Measurements from ENCODE around the gene FIGN. TPM values are rescaled to one million over a fixed set of nuclear protein-coding genes. Genes with fewer than 3 reads are reported as not detected.

FIGN gene
- total and polyA plus RNA-seq, 5 donors, result 2.7 to 13.8 (median 9.8) TPM

- WGBS, result 92% methylated on average over 3 of the region's 3 CpGs
- intact Hi-C loops (cut with DNase I), result no loop called here
- H3K27ac ChIP-seq (ENCODE audit: low read length), result no peak overlapping the region
- DNase-seq (no peak), ATAC-seq (no peak)
- peaks cover 2% of the 10 kb centered on the region for H3K4me1 ChIP-seq (ENCODE audit: control insufficient read depth, insufficient read depth, low read length)
- H3K4me3 ChIP-seq (ENCODE audit: low read length), result no peak overlapping the region
- H3K27me3 ChIP-seq (ENCODE audit: control insufficient read depth, insufficient read depth), result no peaks in the 10 kb centered on the region
- H3K9me3 ChIP-seq (ENCODE audit: control insufficient read depth, low read length), result no peaks in the 10 kb centered on the region
Measured at GRCh38 chr2:163723348-163723747, 12.5 kb downstream of the FIGN start.

- intact Hi-C loops (cut with DNase I), result no loop called here
- ATAC-seq (peak in 1 of 2 donors; percentile 32), DNase-seq (no peak)
- Histone ChIP-seq H3K27ac (ENCODE audit: low read length) (no peak overlapping the region), H3K9me3 (ENCODE audit: control insufficient read depth, low read length) (no peaks in the 10 kb centered on the region), H3K4me3 (ENCODE audit: low read length) (no peak overlapping the region), H3K4me1 (ENCODE audit: control insufficient read depth, insufficient read depth, low read length) (peaks cover 6% of the 10 kb centered on the region), H3K27me3 (ENCODE audit: control insufficient read depth, insufficient read depth) (no peaks in the 10 kb centered on the region)
- 40% methylated on average over 2 of the region's 2 CpGs for WGBS
Measured at GRCh38 chr2:163719331-163719730, 16.5 kb downstream of the FIGN start.

GRCh38 chr2:163717993-163718680 lies 17.7 kb downstream of the FIGN start:
- H3K27me3 ChIP-seq (ENCODE audit: control insufficient read depth, insufficient read depth), result no peaks in the 10 kb centered on the region
- peak overlapping the region; percentile 30 for H3K27ac ChIP-seq (ENCODE audit: low read length)
- DNase-seq (peak in 1 of 3 donors; percentile 40), ATAC-seq (peak; percentile 76 to 93)
- H3K9me3 ChIP-seq (ENCODE audit: control insufficient read depth, low read length), result no peaks in the 10 kb centered on the region
- 23% methylated on average over 2 of the region's 2 CpGs for WGBS
- no peak overlapping the region for H3K4me3 ChIP-seq (ENCODE audit: low read length)
- intact Hi-C loops (cut with DNase I), result no loop called here
- H3K4me1 ChIP-seq (ENCODE audit: control insufficient read depth, insufficient read depth, low read length), result peaks cover 9% of the 10 kb centered on the region

- no peak overlapping the region for H3K4me3 ChIP-seq (ENCODE audit: low read length)
Measured at GRCh38 chr2:163717515-163717914, 18.3 kb downstream of the FIGN start.

GRCh38 chr2:163716101-163716500 lies 19.7 kb downstream of the FIGN start:
- intact Hi-C loops (cut with DNase I), result no loop called here
- H3K27ac ChIP-seq (ENCODE audit: low read length), result no peak overlapping the region
- no peak overlapping the region for H3K4me3 ChIP-seq (ENCODE audit: low read length)
- ATAC-seq (no peak), DNase-seq (no peak)
- H3K9me3 ChIP-seq (ENCODE audit: control insufficient read depth, low read length), result no peaks in the 10 kb centered on the region
- whole genome bisulfite sequencing, result 87% methylated on average over 2 of the region's 2 CpGs
- peaks cover 9% of the 10 kb centered on the region for H3K4me1 ChIP-seq (ENCODE audit: control insufficient read depth, insufficient read depth, low read length)
- H3K27me3 ChIP-seq (ENCODE audit: control insufficient read depth, insufficient read depth), result no peaks in the 10 kb centered on the region

More at GRCh38 chr2:163717515-163717914, 18.3 kb downstream of the FIGN start:
- Histone ChIP-seq H3K4me1 (ENCODE audit: control insufficient read depth, insufficient read depth, low read length) (peaks cover 9% of the 10 kb centered on the region), H3K9me3 (ENCODE audit: control insufficient read depth, low read length) (no peaks in the 10 kb centered on the region), H3K27ac (ENCODE audit: low read length) (no peak overlapping the region), H3K27me3 (ENCODE audit: control insufficient read depth, insufficient read depth) (no peaks in the 10 kb centered on the region)
- no peak for DNase-seq
- intact Hi-C loops (cut with DNase I), result no loop called here
- ATAC-seq, result no peak
- 37% methylated on average over 5 of the region's 5 CpGs for WGBS

DNA sequence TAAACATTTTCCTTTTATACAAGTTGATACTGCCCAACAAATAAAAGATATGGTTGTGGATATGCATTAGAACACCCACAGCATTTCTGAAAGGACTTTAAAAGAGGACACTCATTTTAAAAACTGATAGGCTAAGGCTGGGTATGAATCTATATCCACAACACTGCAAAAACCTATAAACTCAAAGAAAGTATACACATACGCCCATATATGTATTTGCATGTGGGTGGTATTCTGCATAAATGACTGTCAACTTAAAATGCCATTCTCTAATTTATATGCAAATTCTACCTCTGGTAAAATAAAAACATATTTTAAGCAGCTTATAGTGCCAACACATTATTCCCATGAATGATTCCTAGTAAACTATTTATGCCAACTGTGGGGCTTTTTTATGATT lies 20.1 kb downstream of the FIGN start:
- H3K4me1 ChIP-seq (ENCODE audit: control insufficient read depth, insufficient read depth, low read length), result peaks cover 9% of the 10 kb centered on the region
- intact Hi-C loops (cut with DNase I), result no loop called here
- DNase-seq, result no peak

GRCh38 chr2:163715199-163715598 lies 20.6 kb downstream of the FIGN start:
- Histone ChIP-seq H3K9me3 (ENCODE audit: control insufficient read depth, low read length) (no peaks in the 10 kb centered on the region), H3K4me3 (ENCODE audit: low read length) (no peak overlapping the region), H3K27ac (ENCODE audit: low read length) (no peak overlapping the region), H3K27me3 (ENCODE audit: control insufficient read depth, insufficient read depth) (no peaks in the 10 kb centered on the region), H3K4me1 (ENCODE audit: control insufficient read depth, insufficient read depth, low read length) (peaks cover 9% of the 10 kb centered on the region)
- intact Hi-C loops (cut with DNase I), result no loop called here
- WGBS, result 76% methylated on average over 8 of the region's 8 CpGs
- DNase-seq (no peak), ATAC-seq (no peak)

More for the DNA sequence above, 20.1 kb downstream of the FIGN start:
- 92% methylated on average over 1 of the region's 1 CpG for WGBS
- Histone ChIP-seq H3K9me3 (ENCODE audit: control insufficient read depth, low read length) (no peaks in the 10 kb centered on the region), H3K4me3 (ENCODE audit: low read length) (no peak overlapping the region), H3K27me3 (ENCODE audit: control insufficient read depth, insufficient read depth) (no peaks in the 10 kb centered on the region), H3K27ac (ENCODE audit: low read length) (no peak overlapping the region)
- no peak for ATAC-seq

- intact Hi-C loops (cut with DNase I), result no loop called here
- DNase-seq (peak in 1 of 3 donors; percentile 43), ATAC-seq (no peak)
- no peak overlapping the region for H3K4me3 ChIP-seq (ENCODE audit: low read length)
- peak overlapping the region; percentile 17 for H3K27ac ChIP-seq (ENCODE audit: low read length)
- no peaks in the 10 kb centered on the region for H3K9me3 ChIP-seq (ENCODE audit: control insufficient read depth, low read length)
- WGBS, result 56% methylated on average over 7 of the region's 7 CpGs
- no peaks in the 10 kb centered on the region for H3K27me3 ChIP-seq (ENCODE audit: control insufficient read depth, insufficient read depth)
- peaks cover 10% of the 10 kb centered on the region for H3K4me1 ChIP-seq (ENCODE audit: control insufficient read depth, insufficient read depth, low read length)
Measured at GRCh38 chr2:163713534-163714311, 22.1 kb downstream of the FIGN start.

DNA sequence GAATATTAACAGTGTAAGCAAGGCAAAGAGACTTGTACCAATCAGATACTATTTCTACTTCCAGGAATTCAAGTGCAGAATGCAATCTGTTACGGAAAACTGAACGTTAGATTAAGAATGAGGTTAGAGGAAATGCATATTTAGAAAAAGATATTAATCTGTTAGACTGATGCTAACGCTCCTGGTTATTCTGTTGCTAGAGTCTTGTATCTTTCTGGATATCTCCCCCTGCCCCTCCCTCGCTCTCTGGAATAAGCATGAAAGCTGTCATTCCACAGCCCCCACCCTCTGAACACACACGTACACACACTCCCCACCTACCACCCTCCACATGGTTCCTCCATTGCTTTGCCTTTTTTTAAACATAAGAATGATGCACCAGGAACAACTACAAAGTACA lies 24.1 kb downstream of the FIGN start:
- Histone ChIP-seq H3K27me3 (ENCODE audit: control insufficient read depth, insufficient read depth) (no peaks in the 10 kb centered on the region), H3K27ac (ENCODE audit: low read length) (no peak overlapping the region), H3K4me1 (ENCODE audit: control insufficient read depth, insufficient read depth, low read length) (peaks cover 10% of the 10 kb centered on the region), H3K9me3 (ENCODE audit: control insufficient read depth, low read length) (no peaks in the 10 kb centered on the region), H3K4me3 (ENCODE audit: low read length) (no peak overlapping the region)
- no peak for ATAC-seq
- WGBS, result 30% methylated on average over 5 of the region's 5 CpGs
- intact Hi-C loops (cut with DNase I), result no loop called here
- DNase-seq, result no peak

GRCh38 chr2:163711258-163711657 lies 24.6 kb downstream of the FIGN start:
- WGBS, result 46% methylated on average over 4 of the region's 4 CpGs
- peaks cover 10% of the 10 kb centered on the region for H3K4me1 ChIP-seq (ENCODE audit: control insufficient read depth, insufficient read depth, low read length)
- H3K27ac ChIP-seq (ENCODE audit: low read length), result no peak overlapping the region
- ATAC-seq (no peak), DNase-seq (no peak)
- no peak overlapping the region for H3K4me3 ChIP-seq (ENCODE audit: low read length)
- H3K27me3 ChIP-seq (ENCODE audit: control insufficient read depth, insufficient read depth), result no peaks in the 10 kb centered on the region
- H3K9me3 ChIP-seq (ENCODE audit: control insufficient read depth, low read length), result no peaks in the 10 kb centered on the region
- intact Hi-C loops (cut with DNase I), result no loop called here

DNA sequence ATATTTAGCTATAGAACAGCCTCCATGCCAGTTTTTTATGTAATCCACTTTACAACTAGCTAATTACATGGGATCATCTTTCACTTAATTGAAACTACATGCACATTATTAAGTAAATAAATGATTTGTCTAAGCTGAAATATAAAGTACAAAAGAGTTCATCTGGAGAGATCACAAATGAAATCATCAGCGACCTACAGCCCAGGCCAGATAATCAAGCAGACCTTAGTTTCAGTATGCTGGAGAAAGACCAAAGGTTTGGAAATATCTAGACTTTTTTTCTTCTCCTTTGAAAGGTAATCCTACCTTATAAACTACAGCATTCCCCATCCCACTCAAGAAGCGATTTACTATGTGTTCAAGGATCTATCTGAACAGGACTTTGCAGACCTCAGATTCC lies 26.5 kb downstream of the FIGN start:
- DNase-seq (no peak), ATAC-seq (no peak)
- Histone ChIP-seq H3K27ac (ENCODE audit: low read length) (no peak overlapping the region), H3K4me1 (ENCODE audit: control insufficient read depth, insufficient read depth, low read length) (peaks cover 6% of the 10 kb centered on the region), H3K27me3 (ENCODE audit: control insufficient read depth, insufficient read depth) (no peaks in the 10 kb centered on the region), H3K4me3 (ENCODE audit: low read length) (no peak overlapping the region), H3K9me3 (ENCODE audit: control insufficient read depth, low read length) (no peaks in the 10 kb centered on the region)
- WGBS, result 90% methylated on average over 2 of the region's 2 CpGs
- intact Hi-C loops (cut with DNase I), result no loop called here
